Fibroblast of skin of left biceps (primary cell): ENCODE measurements around the gene KIAA0930.

Source experiments
- DNase-seq, 2 experiments: peaks; one replicate each; pipeline ENCODE4 v3.0.0-alpha.2; 2013; ENCODE audit warnings: low read depth in 2 of 2

Gene KIAA0930

DNA sequence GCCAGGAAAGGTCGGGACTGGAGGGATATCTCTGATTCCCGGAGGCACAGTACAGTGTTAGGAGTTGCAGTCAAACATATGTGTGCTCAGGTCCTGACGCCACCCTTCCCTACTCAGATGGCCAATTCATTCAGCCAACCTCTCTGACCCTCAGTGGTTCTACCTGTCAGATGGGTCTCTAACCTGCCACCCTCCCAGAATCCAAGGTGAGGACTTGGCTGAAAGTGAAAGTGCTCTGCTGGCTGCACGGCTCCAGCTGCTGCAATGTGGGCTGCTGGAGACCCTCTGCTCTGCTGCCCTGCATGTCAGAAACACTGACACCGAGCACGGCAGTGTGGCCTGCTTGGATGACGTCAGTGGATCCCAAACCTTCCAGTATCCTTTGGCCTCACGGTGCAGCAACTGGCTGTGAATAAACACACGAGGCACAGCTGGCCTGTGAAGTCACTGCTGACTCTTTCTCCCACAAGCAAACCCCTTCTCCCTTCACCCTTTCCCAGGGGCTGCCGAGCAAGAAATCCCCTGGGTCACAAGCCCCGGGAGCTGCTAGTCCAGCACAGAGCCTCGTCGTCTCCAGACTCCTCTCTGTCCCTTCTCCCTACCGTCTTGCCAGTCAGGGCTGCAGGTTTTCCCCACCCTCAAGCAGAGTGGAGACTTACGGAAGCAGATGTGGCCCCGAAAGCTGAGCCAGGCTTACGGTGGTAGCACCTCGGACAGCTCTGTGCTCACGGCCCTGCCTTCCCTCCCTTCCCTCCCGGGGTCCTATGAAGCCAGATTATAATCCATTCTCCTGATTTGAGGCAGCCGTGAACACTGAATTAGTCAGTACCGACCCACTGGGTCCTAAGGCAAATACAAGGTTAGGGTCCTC lies 24.3 kb downstream of the KIAA0930 start:
- DNase-seq = no peak

- no peak for DNase-seq
Observed at GRCh38 chr22:45212992-45213751, 27.5 kb downstream of the KIAA0930 start.

- DNase-seq = peak; percentile 60 to 64
Observed at GRCh38 chr22:45212306-45212709, 28.4 kb downstream of the KIAA0930 start.

- DNase-seq = no peak
Observed at GRCh38 chr22:45211848-45212247, 28.8 kb downstream of the KIAA0930 start.

DNA sequence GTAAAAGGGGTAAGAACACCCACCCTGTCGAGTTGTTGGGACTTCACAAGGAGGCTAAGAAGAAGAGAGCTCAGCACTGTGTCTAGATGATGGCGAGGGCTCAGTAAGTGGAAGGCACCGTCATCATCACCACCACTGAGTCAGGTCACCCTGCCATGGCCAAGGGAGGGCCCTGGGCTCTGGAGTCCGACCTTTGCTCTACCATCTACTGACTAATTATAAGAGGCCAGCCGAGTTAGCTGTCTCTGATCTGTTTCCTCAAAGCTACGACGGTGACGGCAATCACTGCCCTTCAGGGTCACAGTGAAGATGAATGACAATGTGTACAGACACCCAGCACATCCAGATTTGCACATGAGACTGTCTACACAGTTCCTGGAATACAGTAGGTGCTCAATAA lies 29.3 kb downstream of the KIAA0930 start:
- no peak for DNase-seq

GRCh38 chr22:45210991-45211390 lies 29.7 kb downstream of the KIAA0930 start:
- DNase-seq = peak; percentile 77

- no peak for DNase-seq
Observed at GRCh38 chr22:45210577-45210976, 30.1 kb downstream of the KIAA0930 start.

DNA sequence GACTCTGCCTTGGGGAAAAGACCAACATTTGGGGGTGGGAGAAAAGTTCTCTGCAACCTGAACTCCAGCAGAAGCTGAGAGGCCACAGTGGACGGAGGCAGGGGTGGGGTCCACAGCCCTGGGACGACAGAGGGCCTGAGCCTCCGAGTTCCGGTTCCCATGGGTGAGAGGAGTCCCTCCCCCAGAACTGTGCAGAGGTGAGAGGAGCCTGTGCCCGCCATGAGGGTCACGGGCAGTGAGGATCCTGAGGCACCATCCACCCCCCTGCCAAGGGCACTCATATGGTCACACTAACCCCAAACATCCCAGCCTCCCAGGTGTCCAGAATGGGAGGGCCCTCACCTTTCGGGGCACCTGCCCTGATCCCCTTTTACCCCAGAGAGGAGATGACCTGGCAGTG lies 30.5 kb downstream of the KIAA0930 start:
- DNase-seq = no peak

- no peak for DNase-seq
Observed at GRCh38 chr22:45208993-45209838, 31.5 kb downstream of the KIAA0930 start.

- no peak for DNase-seq
Observed at GRCh38 chr22:45208696-45208992, 32.0 kb downstream of the KIAA0930 start.

DNA sequence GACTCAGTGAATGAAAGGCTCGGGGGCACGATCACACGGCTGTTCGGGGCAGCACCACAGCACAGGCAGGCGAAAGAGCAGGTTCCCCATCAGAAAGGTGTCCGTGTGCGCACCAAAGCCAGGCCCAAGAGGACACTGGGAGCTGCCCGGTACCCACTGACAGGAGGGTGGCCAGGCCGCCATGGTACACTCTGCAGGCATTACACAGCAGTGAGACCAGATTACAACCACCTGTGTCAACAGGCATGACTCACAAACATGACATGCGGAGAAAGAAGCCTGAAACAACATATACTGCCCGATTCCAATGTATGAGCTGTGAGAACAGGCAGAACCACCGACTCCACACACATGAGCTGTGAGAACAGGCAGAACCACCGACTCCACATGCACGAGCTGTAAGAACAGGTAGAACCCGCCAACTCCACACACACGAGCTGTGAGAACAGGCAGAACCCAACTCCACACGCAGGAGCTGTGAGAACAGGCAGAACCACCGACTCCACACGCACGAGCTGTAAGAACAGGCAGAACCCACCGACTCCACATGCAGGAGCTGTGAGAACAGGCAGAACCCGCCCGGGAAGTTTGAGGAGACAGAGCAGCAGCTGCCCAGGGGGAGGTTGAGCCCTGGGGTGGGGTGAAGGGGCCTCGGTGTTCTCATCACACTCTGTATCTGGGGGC lies 32.6 kb downstream of the KIAA0930 start:
- DNase-seq = no peak

GRCh38 chr22:45207533-45207932 lies 33.2 kb downstream of the KIAA0930 start:
- no peak for DNase-seq

DNA sequence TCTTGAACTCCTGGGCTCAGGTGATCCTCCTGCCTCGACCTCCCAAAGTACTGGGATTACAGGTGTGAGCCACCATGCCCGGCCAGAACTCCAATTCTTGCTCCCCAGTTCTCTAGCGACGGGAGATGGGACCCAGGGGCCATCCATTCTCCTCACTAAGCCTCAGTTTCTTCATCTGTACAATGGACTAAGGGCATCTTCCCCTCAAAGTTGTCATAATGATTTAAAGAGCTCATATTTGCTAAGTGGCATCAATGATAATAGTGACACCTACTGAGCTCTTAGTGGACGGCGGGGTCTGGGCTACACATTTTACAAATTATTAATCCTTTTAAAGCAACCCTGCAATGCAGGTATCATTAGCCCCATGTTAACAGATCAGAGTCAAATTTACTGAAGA lies 34.5 kb downstream of the KIAA0930 start:
- no peak for DNase-seq

- DNase-seq = no peak
Observed at GRCh38 chr22:45205276-45205925, 35.3 kb downstream of the KIAA0930 start.

DNA sequence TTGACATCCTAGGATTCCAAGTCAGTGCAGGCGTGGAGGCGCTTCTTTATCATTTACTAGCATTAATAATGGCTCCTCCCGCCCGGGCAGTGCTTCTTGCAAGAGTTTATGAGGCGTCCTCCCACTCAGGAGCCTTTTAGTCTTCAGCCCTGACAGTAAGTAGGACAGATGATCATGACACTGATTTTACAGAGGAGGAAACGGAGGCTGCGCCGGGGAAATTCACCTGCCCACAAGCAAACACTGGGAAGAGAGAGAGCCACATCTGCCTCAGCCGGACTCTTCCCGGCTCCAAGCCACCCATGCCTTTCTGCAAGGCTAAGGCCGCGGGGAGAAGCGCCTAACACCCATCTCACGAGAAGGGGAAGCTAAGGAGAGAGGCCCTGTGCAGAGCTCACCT lies 35.9 kb downstream of the KIAA0930 start:
- DNase-seq = no peak

DNA sequence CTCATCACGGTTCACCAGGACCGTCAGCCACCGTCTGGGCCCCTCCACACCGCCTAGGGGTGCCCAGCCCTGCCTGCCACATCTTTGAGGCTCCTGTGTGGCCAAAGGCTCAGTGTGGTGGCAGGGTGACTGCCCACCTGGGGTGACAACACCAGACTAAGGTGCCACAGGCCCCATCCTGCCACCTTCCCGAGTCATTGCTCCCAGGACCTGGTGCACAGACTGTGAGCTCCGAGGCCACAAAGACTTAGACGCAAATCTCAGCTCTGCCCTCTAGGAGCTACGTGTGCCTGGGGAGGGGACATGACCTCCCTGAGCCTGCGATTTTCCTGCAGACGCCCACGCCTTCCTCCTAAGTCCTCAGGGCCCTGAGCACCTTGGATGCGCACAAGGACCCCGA lies 36.5 kb downstream of the KIAA0930 start:
- DNase-seq = no peak

DNA sequence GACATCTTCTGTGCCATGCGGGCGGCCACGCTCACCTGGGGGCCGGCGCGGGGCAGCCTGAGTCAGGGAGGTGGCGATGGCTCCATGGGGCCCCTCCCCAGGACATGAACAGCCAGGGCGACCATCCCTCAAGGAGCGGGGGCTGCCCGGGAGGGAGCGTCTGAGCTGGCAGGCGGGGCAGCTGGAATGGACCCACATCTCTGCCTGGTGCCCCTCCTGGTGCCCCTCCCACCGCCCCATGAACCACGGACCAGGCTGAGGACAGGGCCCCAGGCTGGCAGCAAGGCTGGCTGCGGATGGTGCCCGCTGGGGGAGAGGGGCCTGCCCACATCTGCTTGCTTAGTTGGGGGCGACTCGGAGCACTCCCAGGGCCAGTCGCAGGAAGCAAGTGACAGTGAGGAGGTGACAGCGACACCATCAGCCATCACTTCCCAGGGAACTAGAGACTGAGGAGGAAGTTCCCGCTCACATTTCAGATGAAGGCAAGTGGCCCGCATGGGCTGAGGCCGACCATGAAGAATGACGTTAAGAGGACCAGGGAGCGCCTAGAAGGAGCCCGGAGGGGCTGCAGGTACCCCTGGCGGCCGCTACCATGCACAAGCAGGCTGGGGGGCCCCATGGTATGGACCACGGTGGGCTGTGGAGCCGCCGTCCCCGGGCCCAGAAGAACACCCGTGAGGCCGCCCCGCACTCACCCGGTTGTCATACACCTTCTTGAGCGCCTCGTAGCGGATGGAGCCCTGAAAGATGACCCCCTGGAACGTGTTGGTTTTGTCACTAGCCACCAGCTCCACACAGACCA lies 37.3 kb downstream of the KIAA0930 start:
- no peak for DNase-seq

GRCh38 chr22:45202333-45203149 lies 38.2 kb downstream of the KIAA0930 start:
- no peak for DNase-seq

- DNase-seq = peak in 1 of 2 experiments; percentile 50
Observed at GRCh38 chr22:45201678-45202332, 38.9 kb downstream of the KIAA0930 start.
